Endodermal cell (in vitro differentiated cells): ENCODE measurements around the gene ZSCAN31. TPM values are rescaled to one million over a fixed set of nuclear protein-coding genes. Genes with fewer than 3 reads are reported as not detected.

ENCODE experiments used
- DNase-seq: peaks from one replicate; pipeline ENCODE4 v3.0.0-alpha.2; 2017
- H3K27ac ChIP-seq: 2 replicates; pipeline ENCODE4 v1.5.1; 2013; ENCODE audit warnings: mild to moderate bottlenecking, low read depth, low read length, moderate library complexity
- H3K27me3 ChIP-seq: 2 replicates; pipeline ENCODE4 v1.6.1; 2013; ENCODE audit warnings: mild to moderate bottlenecking, low read length, moderate library complexity; ENCODE audit not compliant: insufficient read depth, control insufficient read depth, poor library complexity, severe bottlenecking
- H3K36me3 ChIP-seq: 2 replicates; pipeline ENCODE4 v1.7.0; 2013; ENCODE audit warnings: mild to moderate bottlenecking, low read length, moderate library complexity; ENCODE audit not compliant: control insufficient read depth, insufficient read depth
- H3K4me1 ChIP-seq: one replicate; pipeline ENCODE4 v1.7.0; 2013; ENCODE audit warnings: low read length; ENCODE audit not compliant: control insufficient read depth, insufficient read depth
- H3K4me3 ChIP-seq: 2 replicates; pipeline ENCODE4 v1.5.1; 2013; ENCODE audit warnings: mild to moderate bottlenecking, low read length, moderate library complexity
- H3K9ac ChIP-seq: 2 replicates; pipeline ENCODE4 v1.6.1; 2013; ENCODE audit warnings: mild to moderate bottlenecking, low read length, moderate library complexity; ENCODE audit not compliant: poor library complexity, severe bottlenecking; ENCODE audit errors: extremely low read depth
- H3K9me3 ChIP-seq: 2 replicates; pipeline ENCODE4 v1.6.1; 2013; ENCODE audit warnings: mild to moderate bottlenecking, low read length, moderate library complexity; ENCODE audit not compliant: control insufficient read depth
- H3K27ac Mint-ChIP-seq: 2 replicates; pipeline ENCODE4 v1.8.0; 2020; ENCODE audit warnings: mixed read lengths
- H3K27me3 Mint-ChIP-seq: 2 replicates; pipeline ENCODE4 v1.8.0; 2021; ENCODE audit warnings: mild to moderate bottlenecking, mixed read lengths; ENCODE audit not compliant: insufficient read depth
- H3K36me3 Mint-ChIP-seq: 2 replicates; pipeline ENCODE4 v1.8.0; 2020; ENCODE audit warnings: low read depth, mixed read lengths
- H3K4me1 Mint-ChIP-seq: 2 replicates; pipeline ENCODE4 v1.8.0; 2020; ENCODE audit warnings: mixed read lengths
- H3K4me3 Mint-ChIP-seq: 2 replicates; pipeline ENCODE4 v1.8.0; 2020; ENCODE audit warnings: mild to moderate bottlenecking, moderate library complexity, mixed read lengths
- H3K9me3 Mint-ChIP-seq: 2 replicates; pipeline ENCODE4 v1.8.0; 2020; ENCODE audit warnings: mild to moderate bottlenecking, mixed read lengths
- WGBS, 2 experiments: methylation state at CpG; one replicate each; pipeline versions ENCODE4 v1.1.5 to v1.1.7; 2013; ENCODE audit warnings: missing lambda C conversion rate in 2 of 2, mixed read lengths in 1 of 2; ENCODE audit not compliant: insufficient coverage in 1 of 2, insufficient read length in 1 of 2; 5-methylcytosine and 5-hydroxymethylcytosine counted together
- total RNA-seq, 2 donors: library from RNA; stranded (reverse); fragmentation: NEBNext Ultra II Directional in 1 of 2; extraction: Animal tissue kit (Norgen Biotek cat#: 25700) in 1 of 2; gene quantifications; 2 replicates in 1 of 2; 3 replicates in 1 of 2; pipeline ENCODE4 v1.2.1, GENCODE V29; 2021
- TF ChIP-seq, protein P1 (sequence below): fragments of 200-600 bp; sonication (generic); conservative IDR thresholded peaks from 2 replicates; pipeline ENCODE4 v1.5.0; 2021; ENCODE audit warnings: antibody characterized with exemption, mild to moderate bottlenecking

The ZSCAN31 gene
- total RNA-seq, 2 donors from 2014 or later: 1.7 to 4.7 TPM

DNA sequence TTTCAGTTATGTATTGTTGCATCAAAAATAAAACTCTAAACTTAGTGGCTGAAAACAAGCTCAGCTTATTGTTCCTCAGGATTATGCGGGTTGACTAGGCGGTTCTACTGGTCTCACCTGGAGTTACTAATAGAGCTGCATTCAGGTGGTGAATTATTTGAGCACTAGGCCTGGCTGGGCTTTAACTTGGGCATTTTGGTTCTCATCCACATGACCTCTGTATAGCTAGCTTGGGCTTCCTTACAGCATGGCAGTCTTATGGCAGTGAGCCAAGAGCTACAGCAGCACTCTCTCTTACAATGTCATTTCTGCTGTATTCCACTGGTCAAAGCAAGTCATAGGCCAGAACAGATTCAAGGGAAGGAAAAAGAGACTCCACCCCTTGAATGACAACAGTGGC lies 53.0 kb downstream of the ZSCAN31 start:
- peaks cover 2% of the 10 kb centered on the region for H3K27me3 Mint-ChIP-seq
- peaks cover 39% of the 10 kb centered on the region for H3K36me3 Mint-ChIP-seq
- WGBS, 2 experiments: 94 to 95% methylated on average over 2 of the region's 2 CpGs

DNA sequence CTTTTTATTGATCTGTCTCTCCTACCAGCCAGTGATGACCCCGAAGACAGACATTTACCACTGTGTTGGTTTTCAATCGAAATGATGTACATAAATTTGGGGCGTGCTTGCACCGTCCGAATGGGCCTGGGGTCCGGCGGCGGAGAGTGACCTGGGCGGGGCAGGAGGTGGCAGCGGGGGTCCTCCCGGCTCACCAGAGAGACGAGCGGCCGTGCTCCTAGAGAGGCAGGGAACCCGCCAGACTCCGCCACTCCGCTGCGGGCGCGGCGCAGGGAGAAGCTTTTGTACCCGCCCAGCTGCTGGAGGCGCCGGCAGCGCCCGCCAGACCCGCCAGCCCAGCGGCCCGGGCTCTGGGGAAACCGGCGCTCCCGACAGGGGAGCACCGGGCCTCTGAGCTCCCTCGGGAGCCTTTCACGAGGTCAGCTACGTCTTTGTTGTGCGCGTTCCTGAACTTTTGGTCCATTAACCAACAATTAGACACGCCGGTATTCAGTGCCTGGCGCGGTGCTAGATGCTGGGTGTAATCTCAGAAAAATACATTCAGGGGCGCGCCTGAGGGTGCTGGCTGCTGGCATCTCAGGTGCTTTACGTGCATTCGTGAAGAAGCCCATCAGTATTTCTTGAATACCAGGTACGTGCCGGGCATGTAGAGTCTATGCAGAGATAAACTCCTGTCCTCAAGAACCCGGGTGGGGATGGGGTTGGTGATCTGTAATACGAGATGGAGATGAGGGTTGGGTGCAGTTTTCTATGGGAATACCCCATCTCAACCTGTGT lies 54.5 kb downstream of the ZSCAN31 start, which contains the start of gene PGBD1:
PGBD1 (plus strand) TSS at position 285 of the 777 bp plus-strand sequence. CDS start 2,242 bp downstream, outside the sequence.
- Histone ChIP-seq H3K36me3 (peaks cover 33% of the 10 kb centered on the region), H3K4me3 (peak within 1 kb of the TSS; percentile 99), H3K4me1 (no peaks in the 10 kb centered on the region), H3K9me3 (no peaks in the 10 kb centered on the region), H3K27me3 (peaks cover 14% of the 10 kb centered on the region), H3K9ac (peak within 1 kb of the TSS; percentile 69), H3K27ac (no peak within 1 kb of the TSS)
- Mint-ChIP-seq H3K4me3 (peak within 1 kb of the TSS; percentile 86), H3K4me1 (peaks cover 12% of the 10 kb centered on the region), H3K36me3 (peaks cover 39% of the 10 kb centered on the region), H3K9me3 (no peaks in the 10 kb centered on the region), H3K27me3 (peaks cover 2% of the 10 kb centered on the region), H3K27ac (peak within 1 kb of the TSS; percentile 19)
- TF ChIP-seq, protein P1, sequence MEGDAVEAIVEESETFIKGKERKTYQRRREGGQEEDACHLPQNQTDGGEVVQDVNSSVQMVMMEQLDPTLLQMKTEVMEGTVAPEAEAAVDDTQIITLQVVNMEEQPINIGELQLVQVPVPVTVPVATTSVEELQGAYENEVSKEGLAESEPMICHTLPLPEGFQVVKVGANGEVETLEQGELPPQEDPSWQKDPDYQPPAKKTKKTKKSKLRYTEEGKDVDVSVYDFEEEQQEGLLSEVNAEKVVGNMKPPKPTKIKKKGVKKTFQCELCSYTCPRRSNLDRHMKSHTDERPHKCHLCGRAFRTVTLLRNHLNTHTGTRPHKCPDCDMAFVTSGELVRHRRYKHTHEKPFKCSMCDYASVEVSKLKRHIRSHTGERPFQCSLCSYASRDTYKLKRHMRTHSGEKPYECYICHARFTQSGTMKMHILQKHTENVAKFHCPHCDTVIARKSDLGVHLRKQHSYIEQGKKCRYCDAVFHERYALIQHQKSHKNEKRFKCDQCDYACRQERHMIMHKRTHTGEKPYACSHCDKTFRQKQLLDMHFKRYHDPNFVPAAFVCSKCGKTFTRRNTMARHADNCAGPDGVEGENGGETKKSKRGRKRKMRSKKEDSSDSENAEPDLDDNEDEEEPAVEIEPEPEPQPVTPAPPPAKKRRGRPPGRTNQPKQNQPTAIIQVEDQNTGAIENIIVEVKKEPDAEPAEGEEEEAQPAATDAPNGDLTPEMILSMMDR: no peak
- DNase-seq: peak; percentile 93
- WGBS, 2 experiments: 0 to 1% methylated on average over 12 to 50 of the region's 50 CpGs

More for the DNA sequence above, 53.0 kb downstream of the ZSCAN31 start:
- H3K27me3 ChIP-seq: peaks cover 9% of the 10 kb centered on the region
- no peak overlapping the region for H3K9ac ChIP-seq
- Mint-ChIP-seq H3K9me3 (no peaks in the 10 kb centered on the region), H3K4me3 (peak overlapping the region; percentile 86), H3K4me1 (peaks cover 12% of the 10 kb centered on the region), H3K27ac (no peak overlapping the region)
- peaks cover 38% of the 10 kb centered on the region for H3K36me3 ChIP-seq
- no peak for DNase-seq
- no peaks in the 10 kb centered on the region for H3K9me3 ChIP-seq
- no peaks in the 10 kb centered on the region for H3K4me1 ChIP-seq
- no peak overlapping the region for H3K27ac ChIP-seq
- peak overlapping the region; percentile 99 for H3K4me3 ChIP-seq
- TF ChIP-seq, protein P1: no peak

DNA sequence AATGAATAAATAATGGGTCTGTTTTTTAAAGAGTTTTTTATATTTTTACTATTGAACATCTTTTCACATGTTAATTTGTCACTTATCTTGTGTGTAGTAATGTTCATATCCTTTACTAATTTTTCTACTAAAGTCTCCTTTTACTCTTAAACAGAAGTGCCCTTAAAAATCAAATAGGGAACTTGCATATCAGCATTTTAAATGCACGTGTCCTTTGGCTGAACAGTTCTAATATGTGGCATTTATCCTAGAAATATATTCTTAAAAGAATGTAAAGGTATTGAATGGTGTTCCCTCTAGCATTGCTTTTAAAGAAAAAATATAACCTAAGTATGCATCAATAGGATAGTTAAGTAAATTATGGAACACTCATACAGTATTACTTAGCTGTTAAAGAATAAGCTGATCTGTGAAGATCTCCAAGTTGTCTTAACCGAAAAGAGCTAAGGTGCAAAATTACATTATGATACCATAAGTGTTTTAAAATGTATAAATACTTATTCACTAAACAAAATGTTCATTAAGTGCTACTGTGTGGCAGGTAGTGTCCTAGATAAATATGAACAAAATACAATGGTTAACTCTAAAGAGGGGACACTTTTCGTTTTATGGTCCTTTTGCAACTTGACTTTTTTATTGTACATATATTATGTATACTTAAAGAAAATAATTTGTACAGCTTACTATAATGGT lies 55.2 kb downstream of the ZSCAN31 start:
- WGBS, 2 experiments: 100% methylated on average over 1 of the region's 3 CpGs; no CpG with 5 or more reads in 1 of the 2 experiments
- no peak overlapping the region for H3K27ac Mint-ChIP-seq

More for the DNA sequence above, 55.2 kb downstream of the ZSCAN31 start:
- no peaks in the 10 kb centered on the region for H3K9me3 ChIP-seq
- Mint-ChIP-seq H3K4me3 (peak overlapping the region; percentile 86), H3K36me3 (peaks cover 44% of the 10 kb centered on the region), H3K4me1 (peaks cover 12% of the 10 kb centered on the region), H3K27me3 (peaks cover 2% of the 10 kb centered on the region), H3K9me3 (no peaks in the 10 kb centered on the region)
- H3K27me3 ChIP-seq: peaks cover 14% of the 10 kb centered on the region
- TF ChIP-seq, protein P1: no peak
- H3K9ac ChIP-seq: no peak overlapping the region
- peaks cover 27% of the 10 kb centered on the region for H3K36me3 ChIP-seq
- no peaks in the 10 kb centered on the region for H3K4me1 ChIP-seq
- H3K4me3 ChIP-seq: peak overlapping the region; percentile 99
- no peak overlapping the region for H3K27ac ChIP-seq
- DNase-seq: no peak
